IMR-90 (cell line): ENCODE data around the gene TMCO2. TPM values are rescaled to one million over a fixed set of nuclear protein-coding genes. Genes with fewer than 3 reads are reported as not detected.

Experiments used
- ATAC-seq: fragments of 200-7000 bp; cut with Tn5 transposase; 2 replicates; pipeline ENCODE4 v1.9.1; 2020; ENCODE audit warnings: low read depth, mild to moderate bottlenecking, moderate library complexity
- BruUV-seq: library from RNA; stranded (reverse); fragments of 400-500 nt; replicated peaks from 2 replicates; lab custom pipeline; 2021; lab: Mats Ljungman, UMichigan
- CTCF ChIA-PET: fragments of 300-600 bp; formaldehyde crosslinking; extraction: SDS; loops from one replicate; lab custom pipeline; 2021; ENCODE audit warnings: antibody characterized with exemption; lab: Yijun Ruan, JAX
- POLR2A ChIA-PET: fragments of 300-600 bp; sonication (Branson Sonifier 250); formaldehyde crosslinking; loops from one replicate; lab custom pipeline; 2022; ENCODE audit warnings: antibody characterized with exemption; ENCODE audit not compliant: unreplicated experiment; lab: Charles Lee
- DNase-seq: peaks from one replicate; pipeline ENCODE4 v3.0.0; 2013
- H2AFZ ChIP-seq: replicated peaks from 2 replicates; pipeline ENCODE3; 2013; ENCODE audit warnings: low read length, mild to moderate bottlenecking; ENCODE audit not compliant: poor library complexity
- H2AK5ac ChIP-seq: 2 replicates; pipeline ENCODE4 v1.6.1; 2013; ENCODE audit warnings: low read depth, low read length, inconsistent platforms
- H2AK9ac ChIP-seq: replicated peaks from 2 replicates; pipeline ENCODE3; 2013; ENCODE audit warnings: mild to moderate bottlenecking, low read depth, low read length, moderate library complexity; ENCODE audit not compliant: poor library complexity
- H2BK120ac ChIP-seq: 2 replicates; pipeline ENCODE4 v1.6.1; 2013; ENCODE audit warnings: low read depth, low read length, inconsistent platforms
- H2BK15ac ChIP-seq: 3 replicates; pipeline ENCODE4 v1.6.1; 2013; ENCODE audit warnings: low read depth, low read length, inconsistent platforms
- H2BK20ac ChIP-seq: 2 replicates; pipeline ENCODE4 v1.6.1; 2013; ENCODE audit warnings: low read depth, mild to moderate bottlenecking, inconsistent platforms, low read length, moderate library complexity
- H2BK5ac ChIP-seq: 2 replicates; pipeline ENCODE4 v1.6.1; 2013; ENCODE audit warnings: mild to moderate bottlenecking, low read depth, low read length, inconsistent platforms; ENCODE audit not compliant: poor library complexity, severe bottlenecking
- H3K14ac ChIP-seq: replicated peaks from 2 replicates; pipeline ENCODE4 v1.6.1; 2013; ENCODE audit warnings: low read depth, low read length, inconsistent platforms
- H3K18ac ChIP-seq: 2 replicates; pipeline ENCODE4 v1.6.1; 2013; ENCODE audit warnings: low read depth, low read length, control low read depth
- H3K23ac ChIP-seq: 2 replicates; pipeline ENCODE4 v1.6.1; 2013; ENCODE audit warnings: low read depth, low read length, inconsistent platforms
- H3K27ac ChIP-seq: 2 replicates; pipeline ENCODE4 v1.5.1; 2013; ENCODE audit warnings: mild to moderate bottlenecking, control low read depth, low read length; ENCODE audit not compliant: insufficient read depth
- H3K27me3 ChIP-seq: 2 replicates; pipeline ENCODE4 v1.6.1; 2013; ENCODE audit warnings: low read length; ENCODE audit not compliant: control insufficient read depth, insufficient read depth
- H3K36me3 ChIP-seq: 2 replicates; pipeline ENCODE4 v1.6.1; 2013; ENCODE audit warnings: low read length, mixed read lengths; ENCODE audit not compliant: control insufficient read depth, insufficient read depth
- H3K4ac ChIP-seq: 2 replicates; pipeline ENCODE4 v1.6.1; 2013; ENCODE audit warnings: low read depth, low read length, inconsistent platforms
- H3K4me1 ChIP-seq: 2 replicates; pipeline ENCODE4 v1.6.1; 2013; ENCODE audit warnings: low read length, mixed read lengths; ENCODE audit not compliant: control insufficient read depth, insufficient read depth
- H3K4me2 ChIP-seq: 2 replicates; pipeline ENCODE4 v1.6.1; 2013; ENCODE audit warnings: low read depth, mild to moderate bottlenecking, control low read depth, low read length, moderate library complexity
- H3K4me3 ChIP-seq: 2 replicates; pipeline ENCODE4 v1.5.1; 2013; ENCODE audit warnings: low read depth, mild to moderate bottlenecking, control low read depth, low read length, moderate library complexity; ENCODE audit not compliant: insufficient read depth
- H3K56ac ChIP-seq: 2 replicates; pipeline ENCODE4 v1.6.1; 2013; ENCODE audit warnings: low read length, inconsistent platforms; ENCODE audit not compliant: insufficient read depth; ENCODE audit errors: extremely low read depth
- H3K79me1 ChIP-seq, 2 experiments: 2 replicates each; pipeline ENCODE4 v1.6.1; 2013; ENCODE audit warnings: low read length in 2 of 2, inconsistent platforms in 1 of 2, low read depth in 1 of 2
- H3K9ac ChIP-seq: 2 replicates; pipeline ENCODE4 v1.6.1; 2013; ENCODE audit warnings: low read depth, low read length, control low read depth
- H3K9me1 ChIP-seq: 2 replicates; pipeline ENCODE4 v1.6.1; 2013; ENCODE audit warnings: low read length, inconsistent platforms; ENCODE audit not compliant: insufficient read depth
- H3K9me3 ChIP-seq: 2 replicates; pipeline ENCODE4 v1.6.1; 2013; ENCODE audit warnings: low read length; ENCODE audit not compliant: control insufficient read depth, insufficient read depth
- H4K20me1 ChIP-seq: 2 replicates; pipeline ENCODE4 v1.6.1; 2013; ENCODE audit warnings: low read length, inconsistent platforms; ENCODE audit not compliant: insufficient read depth
- H4K5ac ChIP-seq: 2 replicates; pipeline ENCODE4 v1.6.1; 2013; ENCODE audit warnings: mild to moderate bottlenecking, low read depth, low read length, control low read depth
- H4K8ac ChIP-seq, 2 experiments: 2 replicates each; pipeline ENCODE4 v1.6.1; 2013; ENCODE audit warnings: low read depth in 2 of 2, low read length in 2 of 2, control low read depth in 1 of 2, inconsistent platforms in 1 of 2
- H4K91ac ChIP-seq: 2 replicates; pipeline ENCODE4 v1.6.1; 2013; ENCODE audit warnings: low read depth, low read length, inconsistent platforms; ENCODE audit not compliant: insufficient read depth
- BHLHE40 ChIP-seq: fragments of 150-350 bp; IDR thresholded peaks from 2 replicates; pipeline ENCODE4 v1.6.1; 2016; ENCODE audit warnings: mild to moderate bottlenecking, low read depth, low read length
- CEBPB ChIP-seq: IDR thresholded peaks from 2 replicates; pipeline ENCODE4 v1.6.1; 2012; ENCODE audit warnings: low read depth, low read length, improper control_type of control experiment
- CHD1 ChIP-seq: IDR thresholded peaks from 2 replicates; pipeline ENCODE4 v1.6.1; 2012; ENCODE audit warnings: low read depth, low read length, improper control_type of control experiment
- FOS ChIP-seq: fragments of 150-350 bp; IDR thresholded peaks from 2 replicates; pipeline ENCODE4 v1.6.1; 2016; ENCODE audit warnings: low read depth, low read length
- MAFK ChIP-seq: IDR thresholded peaks from 2 replicates; pipeline ENCODE4 v1.6.1; 2012; ENCODE audit warnings: low read depth, low read length, improper control_type of control experiment
- MAZ ChIP-seq: IDR thresholded peaks from 2 replicates; pipeline ENCODE4 v1.6.1; 2012; ENCODE audit warnings: low read depth, mild to moderate bottlenecking, low read length, improper control_type of control experiment, moderate library complexity, borderline replicate concordance
- NFE2L2 ChIP-seq: fragments of 150-350 bp; IDR thresholded peaks from 2 replicates; pipeline ENCODE4 v1.6.1; 2016; ENCODE audit warnings: low read depth, mild to moderate bottlenecking, low read length
- POLR2A ChIP-seq: IDR thresholded peaks from 2 replicates; pipeline ENCODE4 v1.6.1; 2012; ENCODE audit warnings: mild to moderate bottlenecking, low read depth, low read length
- RAD21 ChIP-seq: IDR thresholded peaks from 2 replicates; pipeline ENCODE4 v1.6.1; 2012; ENCODE audit warnings: low read length, improper control_type of control experiment
- RFX5 ChIP-seq: IDR thresholded peaks from 2 replicates; pipeline ENCODE4 v1.8.0; 2012; ENCODE audit warnings: low read depth, mild to moderate bottlenecking, low read length, moderate library complexity
- USF2 ChIP-seq: fragments of 150-350 bp; IDR thresholded peaks from 2 replicates; pipeline ENCODE4 v1.6.1; 2017; ENCODE audit warnings: mild to moderate bottlenecking, antibody characterized with exemption, low read length, low read depth
- WGBS, 2 experiments: methylation state at CpG; one replicate each; pipeline versions ENCODE4 v1.1.5 to v1.1.7; 2013; ENCODE audit warnings: missing lambda C conversion rate in 2 of 2; ENCODE audit not compliant: insufficient read length in 1 of 2; ENCODE audit errors: extremely low coverage in 2 of 2; 5-methylcytosine and 5-hydroxymethylcytosine counted together
- dilution Hi-C: fragments of 300-500 bp; cut with HindIII; formaldehyde crosslinking; loops from one replicate; pipeline ENCODE4 v1.14.3; 2018; ENCODE audit warnings: low sequenced_read_pairs; ENCODE audit not compliant: unreplicated experiment
- in situ Hi-C: fragments of 300-500 bp; cut with MboI; formaldehyde crosslinking; loops from 3 replicates; pipeline ENCODE4 v1.14.3; 2019; ENCODE audit warnings: low sequenced_read_pairs, inconsistent platforms, mixed read lengths
- intact Hi-C: fragments of 100-400 bp; cut with micrococcal nuclease; formaldehyde crosslinking; loops from 2 replicates; pipeline ENCODE4 v1.10.0; 2022
- polyA plus RNA-seq, 3 experiments: library from polyadenylated mRNA; depleted of rRNA; stranded (reverse); fragments of >200 nt; gene quantifications; 2 replicates each; pipeline ENCODE4 v1.2.3, GENCODE V29; 2012; ENCODE audit warnings: low replicate concordance in 1 of 3
- total RNA-seq: library from RNA; depleted of rRNA; stranded (reverse); fragments of >200 nt; gene quantifications from 2 replicates; pipeline ENCODE4 v1.2.3, GENCODE V29; 2012
- TF ChIP-seq, protein P1 (sequence below): fragments of 150-350 bp; IDR thresholded peaks from 2 replicates; pipeline ENCODE4 v1.6.1; 2016; ENCODE audit warnings: low read depth, mild to moderate bottlenecking, low read length, moderate library complexity, borderline replicate concordance

Gene TMCO2
- total and polyA plus RNA-seq, 2 of the 4 experiments (the other 2 are of a cell fraction), result not detected

DNA sequence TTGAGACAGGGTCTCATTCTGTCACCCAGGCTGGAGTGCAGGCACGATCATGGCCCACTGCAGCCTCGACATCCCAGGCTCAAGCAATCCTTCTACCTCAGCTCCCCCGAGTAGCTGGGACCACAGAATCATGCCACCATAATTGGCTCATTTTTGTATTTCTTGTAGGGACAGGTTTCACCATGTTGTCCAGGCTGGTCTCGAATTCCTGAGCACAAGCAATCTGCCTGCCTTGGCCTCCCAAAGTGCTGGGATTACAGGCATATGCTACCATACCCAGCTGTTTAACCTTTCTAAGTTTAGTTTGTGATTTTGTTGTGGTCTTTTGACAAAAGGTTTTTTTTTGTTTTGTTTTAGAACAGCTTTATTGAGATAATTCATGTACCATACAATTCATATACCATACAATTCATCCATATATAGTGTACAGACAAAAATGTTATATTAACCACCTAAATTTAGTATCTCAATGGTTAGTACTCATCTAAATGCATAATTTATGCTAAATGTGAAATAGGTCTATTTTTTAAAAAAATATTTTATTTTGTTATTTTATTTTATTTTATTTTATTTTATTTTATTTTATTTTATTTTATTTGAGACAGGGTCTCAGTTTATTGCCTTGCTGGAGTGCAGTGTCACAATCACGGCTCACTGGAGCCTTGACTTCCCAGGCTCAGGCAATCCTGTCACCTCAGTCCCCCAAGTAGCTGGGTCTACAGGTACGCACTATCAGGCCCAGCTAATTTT, 19.2 kb downstream of the TMCO2 start (continued):
- TF ChIP-seq NFE2L2 (no peak), RAD21 (no peak)

DNA sequence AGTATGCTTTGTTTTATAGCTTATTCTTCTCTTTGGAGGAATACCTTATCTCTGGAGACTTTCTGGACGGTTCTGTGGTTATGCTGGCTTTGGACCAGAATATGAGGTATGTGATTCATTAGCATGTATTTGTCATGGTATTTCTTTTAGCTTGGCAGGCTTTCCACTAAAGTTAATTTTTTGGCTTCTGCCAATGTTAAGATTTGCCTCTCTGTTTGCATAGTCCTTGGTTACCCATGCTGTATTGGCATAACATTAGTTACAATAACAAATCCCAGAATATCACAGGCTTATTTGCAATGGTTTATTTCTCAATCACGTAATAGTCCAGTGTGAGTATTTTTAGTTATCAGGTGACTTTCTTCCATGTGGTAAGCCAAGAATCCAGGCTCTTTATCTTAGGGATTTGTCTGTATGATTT, 20.0 kb downstream of the TMCO2 start:
- DNase-seq (peak; percentile 97), ATAC-seq (peak; percentile 85)
- Histone ChIP-seq H3K4ac (no peak overlapping the region), H3K4me2 (peak overlapping the region; percentile 53; the same call in 1 of the 2 replicates), H2AK9ac (no peak overlapping the region), H3K23ac (no peak overlapping the region), H3K36me3 (peaks cover 25% of the 10 kb centered on the region), H4K91ac (no peak overlapping the region), H3K9me3 (no peaks in the 10 kb centered on the region), H4K5ac (no peak overlapping the region), H3K4me3 (no peak overlapping the region), H2BK120ac (no peak overlapping the region), H2AFZ (no peak overlapping the region), H4K20me1 (peaks cover 9% of the 10 kb centered on the region), H2BK5ac (peak overlapping the region; percentile 23), H3K14ac (no peak overlapping the region), H3K56ac (no peak overlapping the region), H2BK15ac (no peak overlapping the region), H4K8ac (no peak overlapping the region), H3K18ac (no peak overlapping the region), H3K79me1 (peaks cover 24 to 58% of the 10 kb centered on the region in 2 experiments), H2AK5ac (no peak overlapping the region), H3K27ac (peak overlapping the region; percentile 77; the same call in 1 of the 2 replicates), H3K9ac (no peak overlapping the region), H3K4me1 (peaks cover 7% of the 10 kb centered on the region), H3K27me3 (no peaks in the 10 kb centered on the region), H3K9me1 (peaks cover 14% of the 10 kb centered on the region), H2BK20ac (no peak overlapping the region)
- in situ Hi-C loops (no loop called here), dilution Hi-C loops (no loop called here), intact Hi-C loops (no loop called here)
- POLR2A ChIA-PET, result no interaction called here
- TF ChIP-seq MAZ (no peak), USF2 (peak; percentile 58), CHD1 (no peak), POLR2A (no peak), RFX5 (no peak), MAFK (0 out of 2 replicates have a peak, but pooled peaks have one; percentile 12), FOS (no peak; the same call in 1 of the 2 replicates), CEBPB (peak; percentile 93), BHLHE40 (peak; percentile 56; the same call in 1 of the 2 replicates), RAD21 (0 out of 2 replicates have a peak, but pooled peaks have one; percentile 4)
- TF ChIP-seq, protein P1, sequence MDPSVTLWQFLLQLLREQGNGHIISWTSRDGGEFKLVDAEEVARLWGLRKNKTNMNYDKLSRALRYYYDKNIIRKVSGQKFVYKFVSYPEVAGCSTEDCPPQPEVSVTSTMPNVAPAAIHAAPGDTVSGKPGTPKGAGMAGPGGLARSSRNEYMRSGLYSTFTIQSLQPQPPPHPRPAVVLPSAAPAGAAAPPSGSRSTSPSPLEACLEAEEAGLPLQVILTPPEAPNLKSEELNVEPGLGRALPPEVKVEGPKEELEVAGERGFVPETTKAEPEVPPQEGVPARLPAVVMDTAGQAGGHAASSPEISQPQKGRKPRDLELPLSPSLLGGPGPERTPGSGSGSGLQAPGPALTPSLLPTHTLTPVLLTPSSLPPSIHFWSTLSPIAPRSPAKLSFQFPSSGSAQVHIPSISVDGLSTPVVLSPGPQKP, result no peak
- CTCF ChIA-PET, result interaction anchor here (1.0 to 1.4 kb wide), 2 partner anchors 47 to 71 kb away, joined by 4 read pairs; no protein-coding TSS in a partner anchor
- BruUV-seq, result no TSS peak
- 0% methylated on average over 1 of the region's 2 CpGs; no CpG with 5 or more reads in 1 of the 2 experiments for WGBS, 2 experiments
